Common myeloid progenitor, CD34-positive (primary cell): ENCODE measurements around the gene SIGLECL1.

Source experiments
- CTCF ChIA-PET: fragments of 350-600 bp; sonication (Branson Sonifier 250); formaldehyde crosslinking; loops from one replicate; lab custom pipeline; 2021; ENCODE audit warnings: antibody characterized with exemption; lab: Charles Lee
- POLR2A ChIA-PET: fragments of 350-600 bp; sonication (Branson Sonifier 250); formaldehyde crosslinking; loops from one replicate; lab custom pipeline; 2021; ENCODE audit warnings: antibody characterized with exemption; lab: Charles Lee
- DNase-seq, 3 donors: peaks; one replicate each; pipeline versions ENCODE4 v3.0.0 to v3.0.0-alpha.2; 2013
- H3K27ac ChIP-seq, 2 experiments: 1 replicate in 1 of 2; 2 replicates in 1 of 2; pipeline ENCODE4 v1.7.0; 2013; ENCODE audit warnings: inconsistent platforms in 2 of 2, low read length in 2 of 2, mild to moderate bottlenecking in 2 of 2, low read depth in 1 of 2, moderate library complexity in 1 of 2; ENCODE audit not compliant: severe bottlenecking in 2 of 2, insufficient read depth in 1 of 2, poor library complexity in 1 of 2
- H3K27me3 ChIP-seq, 5 experiments: replicated peaks in 2 of 5; 1 replicate in 3 of 5; 2 replicates in 2 of 5; pipeline versions ENCODE4 v1.6.1 to v1.7.0; 2013; ENCODE audit warnings: low read length in 4 of 5, mild to moderate bottlenecking in 2 of 5, moderate library complexity in 2 of 5, inconsistent platforms in 1 of 5; ENCODE audit not compliant: insufficient read depth in 5 of 5, control insufficient read depth in 4 of 5
- H3K36me3 ChIP-seq, 4 experiments: 1 replicate in 2 of 4; 2 replicates in 2 of 4; pipeline versions ENCODE4 v1.6.1 to v1.7.0; 2013; ENCODE audit warnings: low read length in 3 of 4, control low read depth in 1 of 4, mild to moderate bottlenecking in 1 of 4; ENCODE audit not compliant: control insufficient read depth in 4 of 4, insufficient read depth in 4 of 4
- H3K4me1 ChIP-seq, 4 experiments: 1 replicate in 3 of 4; 2 replicates in 1 of 4; pipeline versions ENCODE4 v1.6.1 to v1.7.1; 2013; ENCODE audit warnings: low read length in 3 of 4, mild to moderate bottlenecking in 3 of 4, control low read depth in 1 of 4, inconsistent platforms in 1 of 4, moderate library complexity in 1 of 4; ENCODE audit not compliant: control insufficient read depth in 4 of 4, insufficient read depth in 4 of 4; ENCODE audit errors: control extremely low read depth in 1 of 4
- H3K4me3 ChIP-seq, 7 experiments: 1 replicate in 4 of 7; 2 replicates in 3 of 7; pipeline versions ENCODE4 v1.5.1 to v1.7.0; 2013; ENCODE audit warnings: mild to moderate bottlenecking in 7 of 7, low read length in 6 of 7, moderate library complexity in 6 of 7, inconsistent platforms in 2 of 7, low read depth in 2 of 7, control low read depth in 1 of 7; ENCODE audit not compliant: insufficient read depth in 4 of 7, control insufficient read depth in 1 of 7; ENCODE audit errors: extremely low read depth in 1 of 7
- H3K9me3 ChIP-seq, 5 experiments: 1 replicate in 4 of 5; 2 replicates in 1 of 5; pipeline versions ENCODE4 v1.6.1 to v1.7.1; 2013; ENCODE audit warnings: low read length in 4 of 5, mild to moderate bottlenecking in 2 of 5, inconsistent platforms in 1 of 5, low read depth in 1 of 5, moderate library complexity in 1 of 5; ENCODE audit not compliant: control insufficient read depth in 4 of 5, insufficient read depth in 2 of 5; ENCODE audit errors: control extremely low read depth in 1 of 5
- WGBS: methylation state at CpG from one replicate; pipeline ENCODE4 v1.1.5; 2013; ENCODE audit not compliant: insufficient coverage; 5-methylcytosine and 5-hydroxymethylcytosine counted together

The SIGLECL1 gene

GRCh38 chr19:51305479-51305878 is 54.6 kb downstream of the SIGLECL1 start:
- Histone ChIP-seq H3K27ac (no peak overlapping the region), H3K4me3 (no peak overlapping the region), H3K9me3 (peaks cover 5 to 38% (median 22%) of the 10 kb centered on the region in 5 experiments), H3K36me3 (no peaks in the 10 kb centered on the region), H3K27me3 (peaks cover 0 to 20% (median 4%) of the 10 kb centered on the region in 5 experiments), H3K4me1 (no peaks in the 10 kb centered on the region)
- DNase-seq: no peak
- 100% methylated on average over 1 of the region's 3 CpGs for WGBS
- POLR2A ChIA-PET: no interaction called here
- CTCF ChIA-PET: interaction anchor here (1.2 kb wide), 1 partner anchor 9 kb away, joined by 4 read pairs; no protein-coding TSS in a partner anchor

GRCh38 chr19:51311351-51312257 is 60.7 kb downstream of the SIGLECL1 start, which contains the start of gene IGLON5:
TSS of gene IGLON5 (plus strand) at chr19:51311644. CDS start at chr19:51311848, 204 bp downstream.
- no peak for DNase-seq
- POLR2A ChIA-PET: no interaction called here
- WGBS: 29% methylated on average over 23 of the region's 76 CpGs
- Histone ChIP-seq H3K27ac (no peak within 1 kb of the TSS), H3K4me1 (peaks cover 0 to 11% (median 10%) of the 10 kb centered on the region in 4 experiments), H3K27me3 (peaks cover 2 to 32% (median 11%) of the 10 kb centered on the region in 5 experiments), H3K9me3 (peaks cover 1 to 23% (median 11%) of the 10 kb centered on the region in 5 experiments), H3K36me3 (no peaks in the 10 kb centered on the region), H3K4me3 (no peak within 1 kb of the TSS)
- CTCF ChIA-PET: interaction anchor here (2.3 kb wide), 1 partner anchor 13 kb away, joined by 6 read pairs; no protein-coding TSS in a partner anchor

GRCh38 chr19:51316688-51317087 is 65.8 kb downstream of the SIGLECL1 start:
- no peak for DNase-seq
- H3K27me3 ChIP-seq: peaks cover 2 to 13% (median 9%) of the 10 kb centered on the region in 5 experiments
- ChIA-PET POLR2A (no interaction called here), CTCF (interaction anchor here (1.9 kb wide), 1 partner anchor 25 kb away, joined by 6 read pairs; no protein-coding TSS in a partner anchor)
- peaks cover 0 to 11% (median 10%) of the 10 kb centered on the region in 4 experiments for H3K4me1 ChIP-seq
- H3K27ac ChIP-seq: no peak overlapping the region
- WGBS: 98% methylated on average over 6 of the region's 8 CpGs
- H3K4me3 ChIP-seq: no peak overlapping the region
- H3K9me3 ChIP-seq: peaks cover 0 to 5% (median 0%) of the 10 kb centered on the region in 5 experiments
- H3K36me3 ChIP-seq: no peaks in the 10 kb centered on the region

GRCh38 chr19:51317376-51317775 is 66.5 kb downstream of the SIGLECL1 start:
- ChIA-PET CTCF (no interaction called here), POLR2A (no interaction called here)
- Histone ChIP-seq H3K27me3 (peaks cover 0 to 10% (median 3%) of the 10 kb centered on the region in 5 experiments), H3K4me3 (no peak overlapping the region), H3K36me3 (no peaks in the 10 kb centered on the region), H3K9me3 (peaks cover 0 to 5% (median 0%) of the 10 kb centered on the region in 5 experiments), H3K4me1 (peaks cover 0 to 11% (median 10%) of the 10 kb centered on the region in 4 experiments), H3K27ac (no peak overlapping the region)
- WGBS: 97% methylated on average over 3 of the region's 3 CpGs
- DNase-seq: no peak

GRCh38 chr19:51317968-51318367 is 67.1 kb downstream of the SIGLECL1 start:
- Histone ChIP-seq H3K36me3 (no peaks in the 10 kb centered on the region), H3K4me3 (no peak overlapping the region), H3K27ac (no peak overlapping the region), H3K4me1 (peaks cover 0 to 11% (median 10%) of the 10 kb centered on the region in 4 experiments), H3K27me3 (peaks cover 0 to 13% (median 5%) of the 10 kb centered on the region in 5 experiments), H3K9me3 (peaks cover 0 to 5% (median 0%) of the 10 kb centered on the region in 5 experiments)
- no CpG with 5 or more reads among the region's 1 CpG for WGBS
- POLR2A ChIA-PET: interaction anchor here (0.6 kb wide), 1 partner anchor 734 kb away, joined by 3 read pairs; no protein-coding TSS in a partner anchor
- CTCF ChIA-PET: no interaction called here
- DNase-seq: no peak
